NOMO-1 treated with dmso at 0.1 percent for 144 hours (cell line): Measurements from ENCODE around the gene CAT.

ENCODE experiments used
- DNase-seq: peaks from one replicate; lab custom pipeline; 2025; ENCODE audit not compliant: unreplicated experiment; lab: John Stamatoyannopoulos, UW

Gene CAT

GRCh38 chr11:34458525-34458924, 19.8 kb downstream of the CAT start:
- no peak for DNase-seq

DNA sequence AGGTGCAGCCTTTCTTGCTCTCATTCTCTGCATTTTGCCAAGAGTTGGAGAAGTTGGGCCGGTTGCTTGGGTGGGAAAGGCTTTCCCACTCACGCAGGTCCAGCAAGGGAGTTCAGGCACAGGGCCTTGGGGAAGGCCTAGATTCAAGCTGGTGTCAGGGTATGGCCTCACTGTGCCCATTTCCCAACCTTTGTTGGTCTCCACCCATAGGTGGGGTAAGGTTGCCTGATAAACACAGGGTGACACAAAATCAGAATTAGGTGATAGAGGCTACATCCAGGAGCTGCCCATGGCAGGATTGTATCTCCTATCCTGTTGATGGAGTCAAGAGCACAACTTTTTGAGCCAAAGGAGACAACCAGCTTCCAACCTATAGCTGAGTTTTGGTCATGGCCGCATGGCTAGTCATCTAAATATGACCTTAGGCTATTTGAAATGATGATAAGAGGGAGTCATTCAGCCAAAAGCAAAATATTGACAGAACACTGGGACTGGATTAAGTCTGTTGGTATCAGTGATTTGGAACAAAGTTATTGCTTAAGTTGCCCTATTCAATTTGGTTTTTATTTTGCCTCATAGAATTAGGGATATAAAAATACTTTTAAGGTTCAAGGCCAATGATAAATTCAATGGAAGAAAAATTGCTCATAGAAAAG, 20.9 kb downstream of the CAT start:
- no peak for DNase-seq

- DNase-seq, result no peak
Measured at GRCh38 chr11:34460278-34460677, 21.5 kb downstream of the CAT start.

DNA sequence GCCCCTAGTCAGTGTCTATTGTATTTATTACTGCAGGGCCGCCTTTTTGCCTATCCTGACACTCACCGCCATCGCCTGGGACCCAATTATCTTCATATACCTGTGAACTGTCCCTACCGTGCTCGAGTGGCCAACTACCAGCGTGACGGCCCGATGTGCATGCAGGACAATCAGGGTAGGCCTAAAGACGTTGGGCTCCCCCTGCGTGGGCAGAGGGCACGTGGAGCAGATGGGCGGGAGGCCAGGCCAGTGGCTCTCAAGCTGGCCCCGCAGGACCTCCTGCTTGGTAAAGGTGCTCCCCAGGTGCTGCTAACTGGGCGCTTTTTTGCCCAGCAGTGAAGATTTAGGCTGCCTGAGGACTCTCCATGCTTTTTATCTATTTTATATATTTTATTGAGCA, 22.5 kb downstream of the CAT start:
- DNase-seq, result no peak

DNA sequence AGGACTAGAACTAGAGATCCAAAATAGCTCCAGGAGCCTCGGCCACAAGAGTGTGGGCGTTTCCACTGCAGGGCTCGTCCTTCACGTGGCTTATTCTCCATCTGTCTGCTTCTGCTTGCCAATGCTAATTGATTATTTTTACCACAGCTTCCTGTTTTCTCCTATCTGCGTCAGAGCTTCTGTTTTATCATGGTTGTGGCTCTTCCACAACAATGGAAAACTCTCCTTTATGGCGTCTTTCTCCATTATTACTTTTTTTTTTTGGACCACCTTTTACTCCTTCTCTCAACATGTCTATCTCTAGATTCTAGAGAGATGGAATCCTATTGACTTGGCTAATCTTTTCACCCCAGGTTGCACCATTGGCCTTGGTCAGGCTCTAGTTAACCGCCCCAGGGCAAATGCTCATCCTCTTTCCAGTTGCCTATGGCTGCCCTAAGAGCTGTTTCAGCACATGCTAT, 25.9 kb downstream of the CAT start:
- peak; percentile 70 for DNase-seq

- no peak for DNase-seq
Measured at GRCh38 chr11:34466802-34467488, 28.2 kb downstream of the CAT start.

DNA sequence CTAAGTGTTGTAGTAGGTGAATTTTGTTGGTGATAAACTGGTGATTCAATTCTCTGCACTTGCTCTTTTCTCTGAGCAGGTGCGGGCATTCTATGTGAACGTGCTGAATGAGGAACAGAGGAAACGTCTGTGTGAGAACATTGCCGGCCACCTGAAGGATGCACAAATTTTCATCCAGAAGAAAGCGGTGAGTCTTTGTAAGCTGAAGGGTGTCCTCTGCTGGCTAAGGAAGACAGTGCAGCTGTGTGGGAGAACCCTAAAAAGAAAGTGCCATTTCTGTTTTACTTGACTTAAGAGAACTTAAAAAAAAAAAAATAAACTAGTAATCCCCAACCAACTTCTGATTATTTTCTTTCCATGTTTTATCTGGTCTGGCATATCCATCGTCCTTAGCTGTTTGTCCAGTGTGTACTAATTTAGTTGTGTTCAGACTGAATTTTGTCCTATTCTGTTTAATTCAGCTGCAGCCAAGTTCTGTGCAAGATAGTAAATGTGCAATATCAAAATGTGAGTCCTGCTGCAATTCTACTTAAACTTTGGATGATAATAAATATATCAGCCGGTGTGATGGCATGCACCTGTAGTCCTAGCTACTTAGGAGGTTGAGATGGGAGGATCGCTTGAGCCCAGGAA, 29.6 kb downstream of the CAT start:
- peak; percentile 69 for DNase-seq

DNA sequence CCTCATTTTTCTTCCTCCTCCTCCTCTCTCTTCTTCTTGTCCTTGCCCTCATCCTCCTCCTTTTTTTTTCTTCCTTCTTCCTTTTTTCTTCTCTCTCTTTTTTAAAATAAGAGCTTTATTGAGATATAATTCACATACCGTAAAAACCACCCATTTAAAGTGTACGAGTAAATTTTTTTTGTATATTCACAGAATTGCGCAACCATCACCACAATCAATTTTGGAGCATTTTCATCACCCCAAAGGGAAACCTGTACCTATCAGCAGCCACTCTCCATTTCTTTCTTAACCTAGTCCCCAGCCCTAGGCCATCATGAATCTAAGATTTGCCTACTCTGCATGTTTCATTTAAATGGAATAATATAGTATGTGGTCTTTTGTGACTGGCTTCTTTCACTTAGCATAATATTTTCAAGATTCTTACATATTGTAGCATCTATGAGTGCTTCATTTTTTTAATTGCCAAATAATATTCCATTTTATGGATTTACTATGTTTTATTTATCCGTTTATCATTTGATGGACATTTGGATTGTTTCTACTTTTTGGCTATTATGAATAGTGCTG, 35.0 kb downstream of the CAT start:
- DNase-seq, result no peak

GRCh38 chr11:34475656-34476055, 36.9 kb downstream of the CAT start:
- no peak for DNase-seq

- no peak for DNase-seq
Measured at GRCh38 chr11:34476849-34477248, 38.1 kb downstream of the CAT start.

- no peak for DNase-seq
Measured at GRCh38 chr11:34478845-34479663, 40.3 kb downstream of the CAT start.

- DNase-seq, result no peak
Measured at GRCh38 chr11:34480314-34480713, 41.6 kb downstream of the CAT start.

DNA sequence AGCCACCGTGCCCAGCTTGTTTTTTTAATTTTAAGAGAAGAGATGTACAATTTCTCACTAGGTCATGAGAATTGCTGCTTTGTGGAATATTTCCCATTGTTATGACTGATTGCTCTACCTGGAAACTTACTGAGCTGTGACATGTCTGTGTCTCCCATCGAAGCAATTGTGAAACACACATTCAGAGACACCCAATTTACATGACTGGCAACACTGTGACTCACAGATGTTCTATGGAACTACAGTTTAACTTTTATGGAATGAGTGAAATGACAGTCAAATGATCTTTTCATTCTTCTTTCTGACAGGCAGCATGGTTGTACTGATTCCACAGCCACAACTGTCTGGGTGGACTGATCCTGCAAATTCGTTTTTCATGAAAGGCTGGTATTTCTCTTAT, 42.6 kb downstream of the CAT start:
- DNase-seq, result no peak

GRCh38 chr11:34483106-34483874, 44.6 kb downstream of the CAT start:
- no peak for DNase-seq

GRCh38 chr11:34487430-34487829, 48.7 kb downstream of the CAT start:
- DNase-seq, result no peak

- no peak for DNase-seq
Measured at GRCh38 chr11:34488855-34489557, 50.3 kb downstream of the CAT start.

DNA sequence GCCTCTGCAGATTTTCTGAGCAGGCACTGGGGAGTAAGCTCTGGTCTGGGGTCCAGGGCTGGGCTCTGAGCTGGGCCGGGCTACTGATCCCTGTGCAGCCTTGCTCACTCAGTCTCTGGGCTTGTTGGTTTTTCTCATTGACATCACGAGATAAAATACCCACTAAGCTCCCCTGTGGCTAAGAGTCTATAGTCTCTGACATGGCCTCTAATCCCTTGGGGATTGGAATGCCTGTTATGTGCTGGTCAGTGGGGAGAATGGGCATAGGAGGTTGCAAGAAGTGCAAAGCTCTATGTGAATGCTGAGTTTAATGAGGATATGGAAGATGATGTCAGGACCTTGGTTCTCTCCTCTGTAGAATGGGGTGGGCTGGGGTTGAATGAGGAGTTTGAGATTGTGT, 51.6 kb downstream of the CAT start:
- no peak for DNase-seq

DNA sequence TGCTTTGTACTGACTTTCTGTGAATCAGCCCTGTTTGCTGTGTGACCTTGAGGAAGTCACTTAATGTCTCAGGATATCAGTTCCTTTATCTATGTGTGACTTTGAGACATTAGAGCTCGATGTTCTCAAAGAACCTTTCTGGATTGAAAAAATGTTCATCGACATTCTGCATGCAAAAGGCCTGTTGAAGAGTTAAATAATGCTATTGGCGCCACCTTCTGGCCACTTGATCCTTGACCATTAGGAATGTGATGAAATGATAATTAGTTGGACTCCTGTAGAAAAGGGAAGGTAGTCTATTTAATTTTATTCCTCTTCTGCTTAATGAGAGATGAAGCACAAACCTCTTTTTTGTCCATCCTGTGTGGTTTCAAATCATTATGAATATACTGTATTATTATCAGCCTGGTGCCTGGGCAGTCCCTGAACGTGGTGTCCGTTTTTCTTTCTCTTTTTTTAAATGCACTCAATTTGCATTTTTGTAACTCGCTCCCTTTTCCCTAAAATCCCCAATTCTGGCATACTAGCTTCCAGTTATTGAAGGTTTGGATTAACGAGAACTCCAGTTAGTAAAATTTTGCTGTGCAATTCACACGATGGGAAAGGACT, 54.2 kb downstream of the CAT start:
- DNase-seq, result peak; percentile 55

DNA sequence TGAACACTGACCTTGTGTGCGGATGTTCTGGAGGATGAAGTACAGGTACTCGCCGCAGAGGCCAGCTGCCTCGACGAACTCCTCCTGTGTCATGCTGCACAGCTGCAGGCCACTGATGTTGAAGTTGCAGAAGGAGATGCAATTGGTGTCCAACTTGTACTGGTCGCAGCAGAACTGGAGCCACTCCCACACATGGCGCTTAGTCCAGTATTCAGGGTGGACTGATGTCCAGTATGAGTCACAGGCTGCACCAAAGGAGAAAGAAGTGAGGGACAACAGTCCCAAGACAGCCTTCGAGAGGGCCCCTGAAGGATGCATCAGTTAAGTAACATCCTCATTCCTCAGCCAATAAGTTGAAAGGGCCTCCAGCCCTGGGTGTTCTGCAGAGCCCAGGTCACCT, 54.7 kb downstream of the CAT start:
- no peak for DNase-seq
